IPS DF 4.7 (cell line): ENCODE data around the gene SPATA17.

Experiments
- DNase-seq: peaks from one replicate; pipeline ENCODE4 v3.0.0-alpha.2; 2013; ENCODE audit warnings: low spot score; ENCODE audit errors: extremely low read depth

The SPATA17 gene

GRCh38 chr1:217847643-217848042 lies 216.5 kb downstream of the SPATA17 start:
- no peak for DNase-seq

GRCh38 chr1:217856342-217857034 lies 225.3 kb downstream of the SPATA17 start:
- no peak for DNase-seq

- no peak for DNase-seq
Observed at GRCh38 chr1:217857061-217857460, 225.9 kb downstream of the SPATA17 start.

- no peak for DNase-seq
Observed at GRCh38 chr1:217861658-217862057, 230.5 kb downstream of the SPATA17 start.

GRCh38 chr1:217867446-217867995 lies 236.4 kb downstream of the SPATA17 start:
- no peak for DNase-seq

GRCh38 chr1:217871955-217872354 lies 240.8 kb downstream of the SPATA17 start:
- no peak for DNase-seq

- DNase-seq: no peak
Observed at GRCh38 chr1:217875229-217875628, 244.1 kb downstream of the SPATA17 start.

- no peak for DNase-seq
Observed at GRCh38 chr1:217876401-217876800, 245.3 kb downstream of the SPATA17 start.

- DNase-seq: no peak
Observed at GRCh38 chr1:217876896-217877295, 245.8 kb downstream of the SPATA17 start.

GRCh38 chr1:217881131-217881543 lies 250.0 kb downstream of the SPATA17 start:
- no peak for DNase-seq

- peak; percentile 25 for DNase-seq
Observed at GRCh38 chr1:217881607-217882332, 250.6 kb downstream of the SPATA17 start.

- no peak for DNase-seq
Observed at GRCh38 chr1:217885181-217885580, 254.0 kb downstream of the SPATA17 start.

GRCh38 chr1:217888328-217888727 lies 257.2 kb downstream of the SPATA17 start:
- DNase-seq: no peak

GRCh38 chr1:217889401-217889800 lies 258.3 kb downstream of the SPATA17 start:
- DNase-seq: no peak

- no peak for DNase-seq
Observed at GRCh38 chr1:217891966-217892365, 260.8 kb downstream of the SPATA17 start.

- no peak for DNase-seq
Observed at GRCh38 chr1:217892750-217893149, 261.6 kb downstream of the SPATA17 start.

GRCh38 chr1:217895841-217896240 lies 264.7 kb downstream of the SPATA17 start:
- DNase-seq: no peak

GRCh38 chr1:217896490-217896889 lies 265.3 kb downstream of the SPATA17 start:
- no peak for DNase-seq

GRCh38 chr1:217897100-217897499 lies 266.0 kb downstream of the SPATA17 start:
- DNase-seq: no peak

GRCh38 chr1:217899614-217900013 lies 268.5 kb downstream of the SPATA17 start:
- DNase-seq: no peak

- no peak for DNase-seq
Observed at GRCh38 chr1:217907504-217907903, 276.4 kb downstream of the SPATA17 start.

- DNase-seq: no peak
Observed at GRCh38 chr1:217910203-217910602, 279.1 kb downstream of the SPATA17 start.
